ENCODE measurements around the gene CELF5. TPM values are rescaled to one million over a fixed set of nuclear protein-coding genes. Genes with fewer than 3 reads are reported as not detected.

The CELF5 gene
- total and polyA plus RNA-seq, 9 of the 15 experiments (the other 6 are each of a cell fraction or from before 2014, with no cell fraction given): 0.01 to 0.56 (median 0.22) TPM

- Histone ChIP-seq H3K9me3 (replicated peaks; ENCODE audit: control insufficient read depth, insufficient read depth, low read depth, low read length) (no peaks in the 10 kb centered on the region), H2AFZ (ENCODE audit: low read depth, low read length) (no peak overlapping the region), H3K27me3 (ENCODE audit: control insufficient read depth in 2 of 2, insufficient read depth in 2 of 2, low read length in 2 of 2) (no peaks in the 10 kb centered on the region), H3K4me1 (replicated peaks in 1 of 2; ENCODE audit: control insufficient read depth in 2 of 2, insufficient read depth in 2 of 2, low read length in 2 of 2) (peaks cover 0 to 47% of the 10 kb centered on the region in 2 experiments; a peak in 2 of 5 replicates), H4K20me1 (replicated peaks; ENCODE audit: control insufficient read depth, insufficient read depth, low read length) (no peaks in the 10 kb centered on the region), H3K9ac (ENCODE audit: insufficient read depth in 1 of 2, low read depth in 2 of 2, low read length in 2 of 2) (peak overlapping the region in 1 of 2 experiments; percentile 58; a peak in 1 of 4 replicates), H3K9me1 (ENCODE audit: control insufficient read depth, insufficient read depth, low read length) (no peaks in the 10 kb centered on the region), H3K79me2 (ENCODE audit: control insufficient read depth, insufficient read depth, low read length) (0 out of 3 replicates have a peak, but pooled peaks cover under 1% of the 10 kb centered on the region), H3K36me3 (ENCODE audit: control insufficient read depth, insufficient read depth, low read length) (peaks cover 76% of the 10 kb centered on the region; the same call in 2 of the 3 replicates), H3K4me2 (ENCODE audit: insufficient read depth, low read length) (no peak overlapping the region), H3K4me3 (no peak overlapping the region), H3K27ac (ENCODE audit: extremely low read depth, low read depth, low read length) (no peak overlapping the region)
- CTCF ChIA-PET (ENCODE audit: low intra/inter-chr PET ratio): no interaction called here
- intact Hi-C loops (cut with micrococcal nuclease) (no loop called here), in situ Hi-C loops (cut with MboI) (no loop called here)
- no peak for TF ChIP-seq C11orf30 (IDR thresholded peaks at IDR 0.05; ENCODE audit: low read depth)
- 0 out of 2 replicates have a peak, but pooled peaks have one; percentile 24 for TF ChIP-seq SUPT5H (IDR thresholded peaks at IDR 0.05)
- TF ChIP-seq PKNOX1 (IDR thresholded peaks at IDR 0.05): no peak
- peak; percentile 63 for TF ChIP-seq POLR2G (IDR thresholded peaks at IDR 0.05; ENCODE audit: low read depth, low read length)
- peak; percentile 47 for TF ChIP-seq RBFOX2 (IDR thresholded peaks at IDR 0.05; ENCODE audit: low read depth, low read length)
- TF ChIP-seq, protein P1, sequence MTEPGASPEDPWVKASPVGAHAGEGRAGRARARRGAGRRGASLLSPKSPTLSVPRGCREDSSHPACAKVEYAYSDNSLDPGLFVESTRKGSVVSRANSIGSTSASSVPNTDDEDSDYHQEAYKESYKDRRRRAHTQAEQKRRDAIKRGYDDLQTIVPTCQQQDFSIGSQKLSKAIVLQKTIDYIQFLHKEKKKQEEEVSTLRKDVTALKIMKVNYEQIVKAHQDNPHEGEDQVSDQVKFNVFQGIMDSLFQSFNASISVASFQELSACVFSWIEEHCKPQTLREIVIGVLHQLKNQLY (CRISPR knock-in tag; conservative IDR thresholded peaks at IDR 0.05): no peak
- TF ChIP-seq, protein P2, sequence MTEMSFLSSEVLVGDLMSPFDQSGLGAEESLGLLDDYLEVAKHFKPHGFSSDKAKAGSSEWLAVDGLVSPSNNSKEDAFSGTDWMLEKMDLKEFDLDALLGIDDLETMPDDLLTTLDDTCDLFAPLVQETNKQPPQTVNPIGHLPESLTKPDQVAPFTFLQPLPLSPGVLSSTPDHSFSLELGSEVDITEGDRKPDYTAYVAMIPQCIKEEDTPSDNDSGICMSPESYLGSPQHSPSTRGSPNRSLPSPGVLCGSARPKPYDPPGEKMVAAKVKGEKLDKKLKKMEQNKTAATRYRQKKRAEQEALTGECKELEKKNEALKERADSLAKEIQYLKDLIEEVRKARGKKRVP (CRISPR knock-in tag; IDR thresholded peaks at IDR 0.05): no peak
- TF ChIP-seq TAF1 (IDR thresholded peaks at IDR 0.05; ENCODE audit: control insufficient read depth, extremely low read depth, insufficient read depth, low read length, severe bottlenecking): no peak
- no peak for TF ChIP-seq L3MBTL2 (IDR thresholded peaks at IDR 0.05)
- no peak for ATAC-seq
- BruUV-seq (replicated peaks): no TSS peak
- DNase-seq (ENCODE audit: extremely low read depth in 1 of 4, low spot score in 3 of 4): peak in 1 of 4 experiments; percentile 22
- no peak for FAIRE-seq
- 94% methylated on average over 13 of the region's 39 CpGs for WGBS (ENCODE audit: insufficient coverage, low coverage, missing lambda C conversion rate)
- POLR2A ChIA-PET: interaction anchor here (0.5 kb wide), 1 partner anchor 11 kb away, joined by 3 read pairs; no protein-coding TSS in a partner anchor
These were observed 23.3 kb upstream of the CELF5 start for GRCh38 chr19:3201072-3201700.

All from K562 (cell line).